ENCODE data around the gene ARIH1. TPM values are rescaled to one million over a fixed set of nuclear protein-coding genes. Genes with fewer than 3 reads are reported as not detected.

ARIH1 gene
- total RNA-seq, 1 donor from 2014 or later = 159 TPM

- DNase-seq (no peak), ATAC-seq (peak; percentile 47)
- Histone ChIP-seq H3K4me3 (no peak overlapping the region), H3K27ac (no peak overlapping the region), H3K36me3 (no peaks in the 10 kb centered on the region), H3K27me3 (no peaks in the 10 kb centered on the region), H3K4me1 (no peaks in the 10 kb centered on the region), H3K9me3 (no peaks in the 10 kb centered on the region)
- no peak for TF ChIP-seq CTCF (IDR thresholded peaks at IDR 0.05)
- intact Hi-C loops (cut with DNase I) = no loop called here
These were observed 117.2 kb downstream of the ARIH1 start for GRCh38 chr15:72591361-72591760.

- no peak for TF ChIP-seq CTCF (IDR thresholded peaks at IDR 0.05)
- no peak overlapping the region for H3K4me3 ChIP-seq
- no peaks in the 10 kb centered on the region for H3K4me1 ChIP-seq
- no peak for ATAC-seq
- H3K27me3 ChIP-seq = no peaks in the 10 kb centered on the region
- DNase-seq = no peak
- H3K36me3 ChIP-seq = no peaks in the 10 kb centered on the region
- no peak overlapping the region for H3K27ac ChIP-seq
- no peaks in the 10 kb centered on the region for H3K9me3 ChIP-seq
- intact Hi-C loops (cut with DNase I) = no loop called here
These were observed 118.0 kb downstream of the ARIH1 start for GRCh38 chr15:72592097-72592496.

- Histone ChIP-seq H3K27me3 (no peaks in the 10 kb centered on the region), H3K4me3 (no peak overlapping the region), H3K9me3 (no peaks in the 10 kb centered on the region), H3K4me1 (no peaks in the 10 kb centered on the region), H3K27ac (no peak overlapping the region), H3K36me3 (no peaks in the 10 kb centered on the region)
- TF ChIP-seq CTCF (IDR thresholded peaks at IDR 0.05) = no peak
- no peak for ATAC-seq
- intact Hi-C loops (cut with DNase I) = no loop called here
- no peak for DNase-seq
These were observed 118.5 kb downstream of the ARIH1 start for GRCh38 chr15:72592676-72593075.

GRCh38 chr15:72593838-72594237 lies 119.7 kb downstream of the ARIH1 start:
- H3K36me3 ChIP-seq = no peaks in the 10 kb centered on the region
- intact Hi-C loops (cut with DNase I) = no loop called here

GRCh38 chr15:72599855-72600464 lies 125.8 kb downstream of the ARIH1 start:
- no peak for DNase-seq

More at GRCh38 chr15:72593838-72594237, 119.7 kb downstream of the ARIH1 start:
- H3K4me3 ChIP-seq = no peak overlapping the region
- no peaks in the 10 kb centered on the region for H3K9me3 ChIP-seq
- H3K27me3 ChIP-seq = no peaks in the 10 kb centered on the region
- H3K4me1 ChIP-seq = no peaks in the 10 kb centered on the region
- no peak overlapping the region for H3K27ac ChIP-seq
- ATAC-seq = no peak
- no peak for DNase-seq
- no peak for TF ChIP-seq CTCF (IDR thresholded peaks at IDR 0.05)

More at GRCh38 chr15:72599855-72600464, 125.8 kb downstream of the ARIH1 start:
- no peak overlapping the region for H3K27ac ChIP-seq
- intact Hi-C loops (cut with DNase I) = no loop called here
- TF ChIP-seq CTCF (IDR thresholded peaks at IDR 0.05) = peak; percentile 66
- ATAC-seq = peak; percentile 75
- no peaks in the 10 kb centered on the region for H3K36me3 ChIP-seq
- H3K9me3 ChIP-seq = no peaks in the 10 kb centered on the region
- H3K4me3 ChIP-seq = no peak overlapping the region
- no peaks in the 10 kb centered on the region for H3K27me3 ChIP-seq
- no peaks in the 10 kb centered on the region for H3K4me1 ChIP-seq
